K562 (cell line): Measurements from ENCODE around the gene ANO1. TPM values are rescaled to one million over a fixed set of nuclear protein-coding genes. Genes with fewer than 3 reads are reported as not detected.

ENCODE experiments used
- ARID3B ChIP-seq: fragments of 250-450 bp; sonication (Bioruptor Pico); IDR thresholded peaks from 2 replicates; pipeline ENCODE4 v1.4.0; 2020; ENCODE audit warnings: borderline replicate concordance
- CC2D1A ChIP-seq: fragments of 450-650 bp; IDR thresholded peaks from 2 replicates; pipeline ENCODE4 v1.6.1; 2017; ENCODE audit warnings: mild to moderate bottlenecking
- FOS ChIP-seq: IDR thresholded peaks from 3 replicates; pipeline ENCODE4 v1.6.1; 2011; ENCODE audit not compliant: insufficient read length; ENCODE audit errors: extremely low read depth
- GABPB2 ChIP-seq: fragments of 250-450 bp; sonication (Bioruptor Pico); conservative IDR thresholded peaks from 2 replicates; pipeline ENCODE4 v1.5.1; 2021; ENCODE audit warnings: mild to moderate bottlenecking
- GTF2A2 ChIP-seq: IDR thresholded peaks from 2 replicates; pipeline ENCODE4 v1.6.1; 2016; ENCODE audit warnings: mild to moderate bottlenecking, missing genetic modification characterization, missing compliant biosample characterization
- GTF2F1 ChIP-seq: IDR thresholded peaks from 2 replicates; pipeline ENCODE4 v1.6.1; 2011; ENCODE audit warnings: low read depth, low read length, improper control_type of control experiment
- GTF3C2 ChIP-seq: IDR thresholded peaks from 3 replicates; pipeline ENCODE4 v1.6.1; 2011; ENCODE audit warnings: borderline replicate concordance, mild to moderate bottlenecking, moderate library complexity; ENCODE audit not compliant: insufficient read length; ENCODE audit errors: extremely low read depth
- HOMEZ ChIP-seq: fragments of 250-450 bp; sonication (Bioruptor Pico); IDR thresholded peaks from 2 replicates; pipeline ENCODE4 v1.4.0; 2020; ENCODE audit warnings: mild to moderate bottlenecking, moderate library complexity
- MAFF ChIP-seq: IDR thresholded peaks from 2 replicates; pipeline ENCODE4 v1.6.1; 2012; ENCODE audit warnings: low read length, improper control_type of control experiment
- MAZ ChIP-seq, 2 experiments: fragments of 450-650 bp in 1 of 2; sonication (generic) in 1 of 2; formaldehyde crosslinking; IDR thresholded peaks in 1 of 2; conservative IDR thresholded peaks in 1 of 2; 2 replicates each; pipeline versions ENCODE4 v1.4.0 to v1.5.0; 2020; ENCODE audit warnings: mild to moderate bottlenecking in 1 of 2, missing genetic modification reagents in 1 of 2
- NBN ChIP-seq: fragments of 450-650 bp; IDR thresholded peaks from 2 replicates; pipeline ENCODE4 v1.6.1; 2016; ENCODE audit warnings: low read depth, mild to moderate bottlenecking
- NCOA4 ChIP-seq: fragments of 450-650 bp; IDR thresholded peaks from 2 replicates; pipeline ENCODE4 v1.6.1; 2018; ENCODE audit warnings: mild to moderate bottlenecking; ENCODE audit not compliant: partially characterized antibody
- NFYB ChIP-seq: IDR thresholded peaks from 2 replicates; pipeline ENCODE4 v1.6.1; 2011; ENCODE audit warnings: mild to moderate bottlenecking, moderate library complexity; ENCODE audit not compliant: insufficient read length; ENCODE audit errors: extremely low read depth
- POLR2AphosphoS5 ChIP-seq: IDR thresholded peaks from 2 replicates; pipeline ENCODE4 v1.6.1; 2011; ENCODE audit warnings: mild to moderate bottlenecking, low read depth, low read length, moderate library complexity; ENCODE audit not compliant: control insufficient read depth, insufficient read depth
- SMC3 ChIP-seq: conservative IDR thresholded peaks from 2 replicates; pipeline ENCODE4 v1.6.1; 2011; ENCODE audit warnings: low read depth, low read length, improper control_type of control experiment; ENCODE audit not compliant: insufficient read depth
- STAG1 ChIP-seq: sonication (generic); formaldehyde crosslinking; IDR thresholded peaks from 2 replicates; pipeline ENCODE4 v1.5.0; 2020; ENCODE audit warnings: missing genetic modification reagents, borderline replicate concordance
- VEZF1 ChIP-seq: fragments of 200-800 bp; sonication (Bioruptor generic); IDR thresholded peaks from 2 replicates; pipeline ENCODE4 v1.6.1; 2017; ENCODE audit warnings: missing genetic modification characterization, missing compliant biosample characterization
- ZNF274 ChIP-seq: IDR thresholded peaks from 2 replicates; pipeline ENCODE4 v1.6.1; 2011; ENCODE audit warnings: low read depth, mild to moderate bottlenecking, low read length, moderate library complexity, borderline replicate concordance
- ZNF384 ChIP-seq: IDR thresholded peaks from 2 replicates; pipeline ENCODE4 v1.6.1; 2012; ENCODE audit warnings: low read depth, low read length, improper control_type of control experiment
- ZNF766 ChIP-seq: fragments of 200-800 bp; sonication (Bioruptor generic); conservative IDR thresholded peaks from 2 replicates; pipeline ENCODE4 v1.6.1; 2016; ENCODE audit warnings: missing genetic modification characterization, missing compliant biosample characterization
- polyA plus RNA-seq, 8 experiments: library from polyadenylated mRNA; depleted of rRNA in 4 of 8; stranded (reverse) in 5 of 8; unstranded in 3 of 8; fragments of >200 nt; fragmentation: Nextera tagmentation in 2 of 8; fragmentation: Illumina TruSeq in 1 of 8; extraction: Ambion mirVana in 2 of 8; extraction: Trizol in 1 of 8; gene quantifications; 2 replicates each; pipeline versions ENCODE4 v1.2.1 to v1.2.3, GENCODE V29; 2011 to 2014; ENCODE audit warnings: inconsistent platforms in 1 of 8, missing spikeins in 1 of 8
- total RNA-seq, 7 experiments: library from RNA; depleted of rRNA in 6 of 7; stranded (reverse); fragments of >200 nt in 6 of 7; fragmentation: Illumina TruSeq in 2 of 7; extraction: Trizol in 2 of 7; gene quantifications; 2 replicates each; pipeline versions ENCODE4 v1.2.1 to v1.2.3, GENCODE V29; 2011 to 2021; ENCODE audit warnings: low replicate concordance in 1 of 7

Gene ANO1
- total and polyA plus RNA-seq, 9 of the 15 experiments (the other 6 are each of a cell fraction or from before 2014, with no cell fraction given) = not detected

GRCh38 chr11:70202920-70203750, 125.0 kb downstream of the ANO1 start, which contains the start of gene FADD (continued):
- no peak for TF ChIP-seq NFYB
- 0 out of 2 replicates have a peak, but pooled peaks have one; percentile 48 for TF ChIP-seq GTF2F1
- no peak for TF ChIP-seq ARID3B
- TF ChIP-seq CC2D1A = no peak
- no peak for TF ChIP-seq FOS
- no peak for TF ChIP-seq HOMEZ (CRISPR knock-in tag)
- peak; percentile 81 for TF ChIP-seq POLR2AphosphoS5
- no peak for TF ChIP-seq ZNF766 (CRISPR knock-in tag)
- no peak for TF ChIP-seq SMC3
- TF ChIP-seq STAG1 = no peak
- TF ChIP-seq MAFF = no peak
- no peak for TF ChIP-seq GABPB2
- no peak for TF ChIP-seq NCOA4
- no peak for TF ChIP-seq ZNF274
- no peak for TF ChIP-seq NBN
- TF ChIP-seq VEZF1 = peak; percentile 67
- TF ChIP-seq GTF2A2 (tag) = 0 out of 2 replicates have a peak, but pooled peaks have one; percentile 24
- peak; percentile 26 to 48; a peak in 2 of 4 replicates for TF ChIP-seq MAZ (CRISPR knock-in tag; conservative IDR thresholded peaks at IDR 0.05 in 1 of 2, IDR thresholded peaks at IDR 0.05 in 1 of 2)
- no peak for TF ChIP-seq ZNF384
- no peak for TF ChIP-seq GTF3C2
